NCI-H345 treated with DMSO at 0.1 percent for 48 hours (cell line): ENCODE data around the gene VWA8.
"Not testable (repeated sequence)": the region's sequence is repeated elsewhere in the genome, so short reads cannot be mapped to it uniquely, and the experiment has no call there.

Source experiments
- DNase-seq: peaks from one replicate; lab custom pipeline; 2025; ENCODE audit not compliant: unreplicated experiment; lab: John Stamatoyannopoulos, UW

Gene VWA8

DNA sequence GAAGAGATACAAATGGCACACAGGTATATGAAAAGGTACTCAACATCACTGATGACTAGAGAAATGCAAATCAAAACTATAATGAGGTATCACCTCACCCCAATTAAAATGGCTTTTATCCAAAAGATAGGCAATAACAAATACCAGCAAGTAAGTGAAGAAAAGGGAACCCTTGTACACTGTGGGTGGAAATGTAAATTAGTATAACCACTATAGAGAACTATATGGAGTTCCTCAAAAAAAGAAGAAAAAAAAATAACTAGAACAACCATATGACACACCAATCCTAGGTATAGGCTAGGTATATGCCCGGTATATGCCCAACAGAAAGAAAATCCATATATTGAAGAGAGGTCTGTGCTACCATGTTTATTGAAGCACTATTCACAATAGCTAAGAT lies 150.9 kb downstream of the VWA8 start:
- DNase-seq: no peak

DNA sequence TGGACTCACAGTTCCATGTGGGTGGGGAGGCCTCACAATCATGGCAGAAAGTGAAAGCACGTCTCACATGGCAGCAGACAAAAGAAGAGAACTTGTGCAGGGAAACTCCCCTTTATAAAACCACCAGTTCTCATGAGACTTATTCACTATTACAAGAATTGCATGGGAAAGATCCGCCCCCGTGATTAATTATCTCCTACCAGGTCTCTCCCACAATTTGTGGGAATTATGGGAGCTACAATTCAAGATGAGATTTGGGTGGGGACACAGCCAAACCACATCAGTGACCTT lies 157.5 kb downstream of the VWA8 start:
- not testable (repeated sequence) for DNase-seq

DNA sequence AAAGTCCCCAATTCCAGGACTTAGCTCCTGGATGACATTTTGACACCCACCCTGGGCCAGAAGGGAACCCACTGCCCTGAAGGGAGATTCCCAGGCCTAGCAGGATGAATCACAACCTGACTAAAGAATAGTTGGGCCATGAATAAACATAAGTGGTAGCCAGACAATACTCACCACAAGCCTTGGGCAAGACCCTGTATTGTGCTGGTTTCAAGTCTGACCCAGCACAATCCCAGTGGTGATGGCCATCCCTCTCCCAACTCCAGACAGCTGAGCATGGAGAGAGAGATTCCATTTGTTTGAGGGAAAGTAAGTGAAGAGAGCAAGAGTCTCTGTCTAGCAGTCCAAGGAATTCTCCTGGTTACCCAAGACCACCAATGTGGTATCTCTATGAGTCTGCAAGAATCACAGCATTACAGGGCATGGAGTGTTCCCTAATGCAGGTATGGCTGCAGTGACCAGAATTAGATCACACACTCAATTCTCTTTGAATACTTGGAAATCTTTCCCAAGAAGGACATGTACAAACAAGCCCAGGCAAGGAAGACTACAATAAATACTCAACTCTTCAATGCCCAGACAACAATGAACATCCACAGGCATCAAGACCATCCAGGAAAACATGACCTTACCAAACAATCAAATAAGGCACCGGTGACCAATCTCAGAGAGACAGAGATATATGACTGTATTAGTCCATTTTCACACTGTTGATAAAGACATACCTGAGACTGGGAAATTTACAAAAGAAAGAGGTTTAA lies 158.0 kb downstream of the VWA8 start:
- DNase-seq: no peak

DNA sequence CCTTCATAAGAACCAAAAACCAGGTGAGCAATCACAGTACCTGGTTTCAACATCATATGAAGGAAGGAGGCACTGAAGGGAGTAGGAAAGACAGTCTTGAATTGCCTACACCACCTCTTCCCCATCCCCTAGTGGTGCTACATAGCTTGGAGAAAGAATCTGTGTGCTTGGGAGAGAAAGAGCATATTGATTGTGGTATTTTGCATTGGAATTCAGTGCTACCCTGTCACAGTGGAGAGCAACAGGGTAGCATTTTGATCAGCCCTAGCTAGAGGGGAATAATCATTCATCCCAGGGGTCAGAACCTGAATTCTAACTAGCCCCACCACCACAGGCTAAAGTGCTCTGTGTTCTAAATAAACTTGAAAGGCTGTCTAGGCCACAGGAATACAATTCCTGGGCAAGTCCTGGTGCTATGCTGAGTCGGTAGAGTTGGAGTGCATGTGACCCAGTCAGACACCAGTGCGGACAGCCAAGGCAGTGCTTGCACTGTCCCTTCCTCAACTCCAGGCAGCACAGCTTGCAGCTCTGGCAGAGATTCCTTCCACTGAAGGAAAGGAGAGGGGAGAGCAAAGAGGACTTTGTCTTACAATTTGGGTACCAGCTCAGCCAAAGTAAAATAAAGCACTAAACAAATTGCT lies 158.7 kb downstream of the VWA8 start:
- no peak for DNase-seq

DNA sequence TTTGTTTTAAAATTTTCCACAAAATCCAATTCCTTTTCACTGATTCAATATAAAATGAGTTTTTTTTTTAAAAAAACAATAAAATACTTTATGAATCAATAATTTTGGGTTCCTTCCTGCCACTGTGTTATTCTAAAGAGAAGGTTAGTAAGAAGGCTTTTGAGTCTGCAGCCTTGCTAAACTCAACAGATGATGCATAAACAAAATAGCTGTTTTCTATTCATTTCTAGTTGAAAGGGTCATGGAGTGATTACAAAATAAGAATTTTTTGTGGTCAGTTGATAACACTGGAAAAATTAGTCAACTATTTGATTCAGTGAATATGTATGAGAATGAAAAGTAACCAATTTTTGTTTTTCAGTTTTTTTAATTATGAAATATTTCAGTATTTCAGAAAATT lies 169.9 kb downstream of the VWA8 start:
- no peak for DNase-seq

DNA sequence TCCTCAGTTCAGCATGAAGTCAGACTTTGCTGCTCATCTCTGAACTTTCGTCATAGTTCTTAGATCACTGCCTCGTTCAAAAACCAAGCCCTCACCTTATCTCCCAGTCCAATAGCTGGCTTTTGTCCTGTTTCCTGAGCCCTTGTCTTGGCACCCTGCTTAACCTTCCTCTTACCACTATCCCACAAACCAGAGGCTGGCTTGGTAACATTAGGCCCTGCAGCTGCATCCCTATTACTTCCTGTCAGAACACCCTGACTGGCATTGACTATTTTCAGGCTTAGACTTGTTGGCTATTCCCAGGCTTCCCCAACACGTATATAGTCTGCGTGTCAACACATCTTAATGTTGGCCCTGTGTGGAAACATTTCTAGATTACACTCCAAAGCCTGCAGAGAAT lies 172.4 kb downstream of the VWA8 start:
- DNase-seq: no peak

DNA sequence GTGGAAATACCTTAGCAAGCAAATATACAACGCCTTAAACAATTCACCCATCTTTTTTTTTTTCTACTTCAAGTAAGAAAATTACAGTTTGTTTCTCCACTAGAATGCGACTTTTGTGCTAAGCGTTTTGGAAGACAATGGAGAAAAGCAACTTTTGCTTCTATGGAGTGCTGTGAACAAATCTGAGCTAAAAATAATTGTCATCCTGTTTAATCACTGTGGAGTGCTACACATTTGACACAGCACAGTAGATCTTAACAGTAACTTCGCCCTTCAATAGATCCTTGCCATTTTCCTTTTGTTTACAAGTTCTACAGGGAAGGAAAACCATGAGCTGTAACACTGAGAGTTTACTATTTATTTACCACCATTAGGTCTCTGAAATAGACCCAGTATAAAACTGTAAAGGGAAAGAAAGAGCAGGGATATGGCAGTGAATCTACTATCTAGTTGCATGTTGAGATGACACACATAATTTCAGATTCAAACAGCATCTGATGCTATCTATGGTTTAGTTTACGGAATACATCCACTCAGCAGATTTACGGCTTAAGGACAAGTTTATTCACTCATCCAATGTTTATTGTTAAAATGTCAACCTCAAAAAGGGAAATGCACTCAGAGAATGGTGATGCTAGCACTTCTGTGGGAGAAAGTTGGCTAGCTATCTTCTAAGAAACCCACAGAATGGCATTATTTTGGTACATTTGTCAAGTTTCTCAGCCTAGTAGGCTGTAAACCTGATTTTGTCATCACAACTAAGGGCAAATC lies 175.3 kb downstream of the VWA8 start:
- no peak for DNase-seq

DNA sequence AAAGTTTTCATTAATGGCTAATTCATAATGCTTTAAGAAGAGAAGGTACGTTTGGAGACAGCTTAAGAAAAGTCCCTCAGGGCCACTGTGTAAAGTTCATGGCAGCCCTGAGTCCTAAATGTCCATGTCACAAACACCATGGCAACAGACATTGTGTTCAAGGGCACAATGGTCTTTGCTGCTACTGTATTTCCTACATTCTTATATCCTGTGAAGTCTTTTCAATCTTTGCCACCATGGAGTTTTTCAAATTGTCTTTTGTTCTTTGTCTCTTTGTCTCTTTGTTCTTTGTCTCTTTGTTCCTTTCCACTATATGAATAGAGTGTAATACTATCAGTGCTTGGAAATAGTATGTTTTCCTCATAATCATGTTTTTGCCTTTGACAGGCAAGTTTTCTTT lies 178.8 kb downstream of the VWA8 start:
- no peak for DNase-seq

DNA sequence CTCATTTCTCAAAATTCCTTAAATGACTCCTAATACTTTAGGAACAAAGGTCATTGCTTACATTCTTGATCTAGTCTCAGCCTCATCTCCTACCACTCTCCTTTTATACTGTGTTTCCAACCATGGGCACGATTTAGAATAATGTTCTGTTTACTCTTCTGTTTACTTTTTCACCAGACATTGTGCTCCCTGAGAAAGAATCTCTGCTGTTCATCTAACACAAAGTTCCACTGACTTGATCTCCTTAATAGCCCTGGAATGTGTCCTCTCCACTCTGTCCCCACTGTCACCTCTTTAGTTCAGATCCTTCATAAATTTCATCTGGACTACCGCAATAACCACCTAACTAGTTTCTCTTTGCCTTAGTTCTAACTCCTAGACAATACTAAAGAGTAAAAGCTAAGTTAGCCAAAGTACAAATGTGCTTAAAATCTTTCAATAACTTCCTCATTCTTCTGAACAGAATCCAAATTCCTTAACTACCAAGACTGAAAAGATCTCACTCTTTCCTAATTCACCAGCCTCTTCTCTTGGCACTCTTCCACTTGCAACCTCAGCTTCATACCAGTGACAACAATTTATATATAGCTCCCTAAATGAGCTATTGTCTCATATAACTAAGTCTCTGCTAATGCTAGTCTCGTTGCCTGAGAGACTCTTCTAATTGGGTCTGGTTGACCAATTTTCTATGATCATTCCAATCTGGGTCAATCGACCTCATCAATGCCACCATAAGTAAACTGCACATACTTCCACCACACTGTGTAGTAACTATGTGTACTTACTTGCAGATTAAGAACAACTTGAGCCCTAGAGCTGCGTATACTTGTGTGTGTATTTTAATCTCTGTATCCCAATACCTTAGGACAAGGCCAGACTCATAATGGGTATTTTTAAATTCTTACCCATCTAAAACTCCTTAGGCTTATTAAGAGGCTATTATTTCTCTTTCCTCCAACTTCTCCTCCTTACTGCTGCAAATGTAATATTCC lies 179.9 kb downstream of the VWA8 start:
- no peak for DNase-seq

DNA sequence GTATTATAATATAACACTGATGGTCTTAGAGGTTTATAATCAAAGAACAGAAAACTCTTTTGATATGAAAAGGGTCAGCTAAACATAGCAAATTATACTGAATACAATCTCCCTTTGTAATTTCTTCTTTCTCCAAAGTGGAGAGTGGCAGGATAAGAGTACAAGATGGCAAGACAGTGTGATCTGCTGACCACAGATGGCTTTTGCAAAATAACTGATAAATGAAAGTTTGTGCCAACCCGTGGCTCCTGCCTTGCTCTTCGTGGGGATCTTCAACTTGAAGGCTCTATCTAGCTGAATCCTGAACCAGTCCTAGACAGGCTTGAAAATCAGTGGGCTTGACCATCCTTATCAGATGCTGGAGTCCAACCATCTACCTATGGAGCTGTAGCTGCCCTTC lies 185.7 kb downstream of the VWA8 start:
- no peak for DNase-seq

DNA sequence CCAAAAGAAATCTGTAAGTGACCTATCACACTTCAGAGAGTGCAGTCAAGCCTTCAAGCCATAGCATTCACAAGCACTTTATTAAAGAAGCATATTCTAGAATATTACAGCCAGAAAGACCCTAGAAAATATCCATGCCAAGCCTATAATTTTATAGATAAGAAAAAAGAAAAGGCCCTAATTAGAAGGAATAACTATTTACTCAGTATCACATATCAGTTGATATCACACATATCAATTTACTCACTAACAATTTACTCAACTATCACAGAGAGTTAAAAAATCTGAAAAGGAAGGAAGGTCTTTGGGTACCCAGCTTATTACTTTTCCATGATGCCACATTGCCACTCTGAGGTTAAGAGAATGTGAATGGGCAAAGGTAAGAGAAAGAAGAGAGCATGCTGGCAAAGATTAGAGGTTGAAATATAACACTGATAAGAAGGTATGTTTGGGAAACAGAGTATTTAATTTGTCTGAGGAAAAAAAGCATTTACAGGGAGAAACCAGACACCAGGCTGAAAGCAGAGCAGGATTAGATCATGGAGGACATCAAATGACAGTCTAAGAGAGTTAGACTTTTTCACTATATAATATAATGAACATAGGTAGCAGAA lies 186.2 kb downstream of the VWA8 start:
- no peak for DNase-seq

DNA sequence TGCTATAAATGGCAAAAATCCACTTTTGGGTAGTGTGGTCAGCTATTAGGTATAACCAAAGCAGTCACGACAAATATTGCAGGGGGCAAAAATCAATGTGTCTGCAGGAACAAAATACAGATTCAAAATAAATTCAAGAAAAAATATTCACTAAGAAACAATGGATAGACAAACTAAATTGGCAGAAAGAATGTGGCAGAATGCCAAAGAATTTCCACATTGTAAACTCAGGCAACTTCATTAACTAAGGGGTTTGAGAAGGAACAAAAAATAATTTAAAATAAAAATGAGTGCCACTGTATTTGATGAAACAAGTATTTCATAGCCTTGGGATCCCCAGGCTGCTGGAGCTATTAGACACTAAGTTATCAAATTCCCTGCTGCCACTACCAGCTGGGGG lies 193.1 kb downstream of the VWA8 start:
- no peak for DNase-seq

DNA sequence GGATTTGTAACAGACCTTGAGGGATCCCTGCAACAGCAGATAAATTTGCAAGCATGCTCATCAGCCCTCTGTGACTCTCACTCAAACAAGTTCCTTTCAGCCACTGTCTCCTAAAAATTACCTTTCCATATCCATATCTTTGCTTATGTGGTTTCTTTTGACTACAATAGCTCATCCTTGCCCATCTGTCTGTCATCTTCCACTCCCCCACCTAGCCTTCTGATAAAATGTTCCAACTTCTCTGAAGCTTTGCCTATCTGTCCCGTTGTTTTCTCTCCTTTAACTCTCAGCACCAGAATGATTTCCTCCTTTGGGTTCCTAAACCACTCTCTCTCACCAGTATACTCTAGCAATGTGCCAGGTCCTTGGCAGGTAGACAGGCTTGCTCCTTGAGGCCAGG lies 194.5 kb downstream of the VWA8 start:
- DNase-seq: no peak

DNA sequence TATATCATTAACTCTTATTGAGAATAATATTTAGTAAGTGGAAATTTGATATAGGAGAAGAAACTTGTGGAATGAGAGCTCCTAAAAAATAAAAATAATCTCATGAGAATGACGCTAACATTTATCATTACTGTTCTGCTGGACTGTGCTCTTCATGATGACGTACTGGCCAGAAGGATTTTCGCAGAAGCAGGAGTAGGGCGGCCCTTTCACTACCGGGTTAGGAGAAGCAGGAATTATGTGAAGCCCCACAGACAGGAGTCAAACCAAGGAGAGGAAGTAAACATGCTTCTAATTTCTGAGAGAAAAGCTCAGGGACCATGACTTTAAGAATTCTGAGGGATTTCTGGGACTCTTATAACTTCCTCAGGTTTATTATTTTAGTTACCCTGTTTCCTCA lies 195.1 kb downstream of the VWA8 start:
- DNase-seq: no peak

DNA sequence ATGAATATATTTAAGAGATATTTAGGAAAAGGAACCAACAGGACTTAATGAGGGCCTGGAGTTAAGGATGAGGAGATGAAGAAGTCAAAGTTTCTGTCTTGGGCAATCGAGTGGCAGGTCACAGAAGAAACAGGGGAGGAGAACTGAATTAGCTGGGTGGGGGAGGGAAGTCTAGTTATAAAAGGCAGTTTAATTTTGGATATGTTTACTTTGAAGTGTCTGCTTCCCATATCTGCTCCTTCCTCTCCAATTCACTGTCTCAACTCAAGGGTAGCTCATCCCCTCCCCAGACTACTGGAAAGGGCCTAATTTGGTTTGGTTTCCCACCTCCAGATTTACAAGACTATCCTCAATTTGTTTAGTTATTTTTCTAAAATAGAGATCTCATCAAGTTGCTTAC lies 195.9 kb downstream of the VWA8 start:
- DNase-seq: no peak

DNA sequence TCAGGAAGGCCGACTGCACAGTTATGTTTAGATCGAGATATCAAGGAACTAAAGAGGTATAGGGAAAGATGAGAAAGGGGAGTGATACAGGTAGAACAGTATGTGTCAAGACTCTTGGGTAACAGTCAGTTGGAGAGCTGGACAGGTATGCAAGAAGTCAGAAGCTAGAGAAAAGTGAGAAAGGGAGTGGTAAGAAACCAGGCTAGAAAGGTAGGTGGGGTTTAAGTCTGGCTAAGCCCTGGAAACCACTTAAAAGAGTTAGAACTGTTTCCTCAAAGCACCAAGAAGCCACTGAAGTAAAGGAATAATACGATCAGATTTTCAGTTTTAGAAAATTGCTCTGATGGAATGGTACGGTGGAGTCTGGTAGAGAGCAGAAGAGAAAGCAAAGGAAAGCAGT lies 196.4 kb downstream of the VWA8 start:
- DNase-seq: no peak

DNA sequence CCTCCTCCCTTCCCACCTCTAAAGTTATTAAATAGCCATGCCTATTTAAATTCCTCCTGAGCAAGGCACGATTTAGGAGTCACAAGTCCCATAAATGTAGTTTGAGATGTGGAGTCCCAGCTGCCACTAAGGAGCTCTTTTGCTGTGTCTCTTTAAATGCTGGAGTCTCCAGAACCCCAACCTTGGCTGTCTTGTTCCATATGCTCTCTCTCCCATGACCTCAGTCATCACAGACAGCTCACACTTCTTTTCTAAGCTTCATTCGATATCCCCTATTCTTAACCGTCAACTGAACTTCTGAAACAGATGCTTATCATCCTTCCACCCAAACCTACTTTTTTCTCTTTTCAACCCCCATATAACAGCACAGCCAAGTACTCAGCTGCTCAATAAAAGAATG lies 197.1 kb downstream of the VWA8 start:
- no peak for DNase-seq

DNA sequence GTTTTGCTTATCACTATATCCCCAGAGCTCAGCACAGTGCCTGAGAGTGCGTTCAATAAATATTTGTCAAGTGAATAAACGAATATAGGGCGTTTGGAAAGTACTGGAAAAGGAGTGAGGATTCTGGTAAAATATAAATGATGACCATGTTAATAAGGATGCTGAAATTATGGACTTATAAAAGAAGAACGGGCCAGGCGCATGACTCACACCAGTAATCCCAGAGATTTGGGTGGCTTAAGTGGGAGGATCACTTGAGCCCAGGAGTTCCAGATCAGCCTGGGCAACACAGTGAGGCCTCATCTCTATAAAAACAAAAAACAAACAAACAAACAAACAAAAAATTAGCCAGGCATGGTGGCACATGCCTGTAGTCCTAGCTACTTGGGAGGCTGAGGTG lies 198.1 kb downstream of the VWA8 start:
- no peak for DNase-seq

DNA sequence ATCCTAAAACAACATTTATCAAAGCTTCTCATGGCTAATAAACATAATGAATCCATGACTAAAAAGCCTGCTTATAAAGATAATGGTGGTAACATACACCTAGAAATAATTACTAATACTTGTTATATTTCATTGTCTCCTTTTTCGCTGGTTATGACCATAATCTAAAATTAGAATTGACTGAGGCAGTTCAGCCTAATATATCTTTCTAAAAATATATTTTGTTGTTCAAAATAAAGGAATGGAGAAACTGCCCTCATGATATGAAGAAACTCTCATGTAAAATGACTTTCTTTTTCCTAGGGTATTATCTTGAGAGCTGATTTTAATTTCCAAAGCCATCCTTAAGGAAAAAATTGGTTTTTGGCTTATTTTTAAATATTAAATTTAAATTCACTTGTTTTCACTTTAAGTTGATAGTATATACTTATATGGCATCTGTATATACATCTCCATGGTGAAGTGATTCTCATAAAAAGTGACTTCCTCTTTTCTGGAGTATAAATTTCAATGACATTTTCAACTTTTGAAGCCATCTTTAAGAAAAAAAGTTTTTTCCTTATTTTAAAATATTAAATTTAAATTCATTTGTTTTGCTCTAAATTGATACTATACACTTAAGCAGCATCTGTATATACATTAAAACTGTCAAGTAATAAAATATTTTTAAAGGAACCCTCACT lies 204.6 kb downstream of the VWA8 start:
- no peak for DNase-seq

DNA sequence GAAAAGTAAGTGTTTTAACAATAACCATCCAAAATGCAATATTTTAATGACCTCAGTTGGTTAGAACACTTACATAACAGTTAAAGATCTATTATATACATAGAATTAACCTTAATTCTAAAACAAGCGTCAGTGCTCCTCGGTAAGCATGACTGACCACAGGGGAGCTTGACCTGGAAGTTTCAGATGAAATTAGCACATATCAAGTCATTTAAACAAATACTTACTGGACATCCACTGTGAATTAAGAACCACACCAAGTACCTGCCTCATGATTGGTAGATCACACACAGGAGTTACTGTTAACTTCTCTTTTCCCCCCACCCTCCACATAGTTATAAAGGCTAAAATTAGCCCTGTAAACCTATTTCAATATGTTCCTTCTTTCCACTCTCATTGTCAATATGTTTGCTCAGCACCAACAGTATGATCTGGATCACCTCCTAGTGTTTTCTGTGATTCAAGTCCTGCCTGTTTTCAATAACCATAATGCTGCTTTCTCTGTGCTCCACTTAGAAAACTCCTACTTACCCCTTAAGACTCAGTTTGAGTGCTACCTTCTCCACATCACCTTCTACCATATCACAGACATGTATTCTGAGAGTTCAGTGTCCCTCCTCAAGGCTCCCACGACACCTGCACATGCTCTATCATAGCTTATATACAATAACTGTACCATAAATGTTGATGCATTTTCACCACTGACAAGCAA lies 209.0 kb downstream of the VWA8 start:
- no peak for DNase-seq
